Thyroid gland (tissue), 4 donors: ENCODE results near the gene WARS2.

Experiments
- POLR2A ChIP-seq, 2 donors: fragments of 450-650 bp; IDR thresholded peaks; one replicate each; pipeline ENCODE4 v1.6.1; 2017; ENCODE audit warnings: antibody characterized with exemption in 2 of 2, mild to moderate bottlenecking in 2 of 2, moderate library complexity in 1 of 2
- TF ChIP-seq, protein P1 (sequence below), 6 experiments: fragments of 200-600 bp in 3 of 6; fragments of 450-650 bp in 3 of 6; sonication (generic) in 3 of 6; IDR thresholded peaks; one replicate each; pipeline ENCODE4 v1.5.1; 2016 to 2019; ENCODE audit warnings: antibody characterized with exemption in 6 of 6, mild to moderate bottlenecking in 2 of 6, inconsistent platforms in 1 of 6, moderate library complexity in 1 of 6

DNA sequence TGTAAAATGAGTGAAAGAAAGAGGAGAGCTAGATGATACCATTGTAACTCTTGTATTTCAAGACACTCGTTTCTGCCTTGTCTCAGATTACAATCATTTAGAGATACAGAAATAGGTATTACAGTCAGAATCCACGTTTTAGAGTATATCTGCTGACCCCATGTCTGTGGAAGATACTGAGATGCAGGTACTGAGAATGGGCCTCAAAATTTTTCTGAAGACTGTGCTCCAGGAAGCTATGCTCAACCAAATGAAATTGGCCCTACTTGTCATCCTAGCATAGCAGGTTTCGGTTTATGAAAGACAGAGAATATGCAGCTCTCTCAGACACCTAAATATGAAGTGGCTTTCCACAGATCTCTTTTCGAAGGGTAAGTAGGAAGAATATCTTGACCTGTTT lies 6.0 kb upstream of the WARS2 start:
- TF ChIP-seq POLR2A (IDR thresholded peaks at IDR 0.05) = no peak
- TF ChIP-seq, protein P1, sequence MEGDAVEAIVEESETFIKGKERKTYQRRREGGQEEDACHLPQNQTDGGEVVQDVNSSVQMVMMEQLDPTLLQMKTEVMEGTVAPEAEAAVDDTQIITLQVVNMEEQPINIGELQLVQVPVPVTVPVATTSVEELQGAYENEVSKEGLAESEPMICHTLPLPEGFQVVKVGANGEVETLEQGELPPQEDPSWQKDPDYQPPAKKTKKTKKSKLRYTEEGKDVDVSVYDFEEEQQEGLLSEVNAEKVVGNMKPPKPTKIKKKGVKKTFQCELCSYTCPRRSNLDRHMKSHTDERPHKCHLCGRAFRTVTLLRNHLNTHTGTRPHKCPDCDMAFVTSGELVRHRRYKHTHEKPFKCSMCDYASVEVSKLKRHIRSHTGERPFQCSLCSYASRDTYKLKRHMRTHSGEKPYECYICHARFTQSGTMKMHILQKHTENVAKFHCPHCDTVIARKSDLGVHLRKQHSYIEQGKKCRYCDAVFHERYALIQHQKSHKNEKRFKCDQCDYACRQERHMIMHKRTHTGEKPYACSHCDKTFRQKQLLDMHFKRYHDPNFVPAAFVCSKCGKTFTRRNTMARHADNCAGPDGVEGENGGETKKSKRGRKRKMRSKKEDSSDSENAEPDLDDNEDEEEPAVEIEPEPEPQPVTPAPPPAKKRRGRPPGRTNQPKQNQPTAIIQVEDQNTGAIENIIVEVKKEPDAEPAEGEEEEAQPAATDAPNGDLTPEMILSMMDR (IDR thresholded peaks at IDR 0.05) = no peak
